ENCODE data around the gene PRG3. TPM values are rescaled to one million over a fixed set of nuclear protein-coding genes. Genes with fewer than 3 reads are reported as not detected.
"Not testable (repeated sequence)": the region's sequence is repeated elsewhere in the genome, so short reads cannot be mapped to it uniquely, and the experiment has no call there.

Gene PRG3
- total and polyA plus RNA-seq, 9 donors: not detected

DNA sequence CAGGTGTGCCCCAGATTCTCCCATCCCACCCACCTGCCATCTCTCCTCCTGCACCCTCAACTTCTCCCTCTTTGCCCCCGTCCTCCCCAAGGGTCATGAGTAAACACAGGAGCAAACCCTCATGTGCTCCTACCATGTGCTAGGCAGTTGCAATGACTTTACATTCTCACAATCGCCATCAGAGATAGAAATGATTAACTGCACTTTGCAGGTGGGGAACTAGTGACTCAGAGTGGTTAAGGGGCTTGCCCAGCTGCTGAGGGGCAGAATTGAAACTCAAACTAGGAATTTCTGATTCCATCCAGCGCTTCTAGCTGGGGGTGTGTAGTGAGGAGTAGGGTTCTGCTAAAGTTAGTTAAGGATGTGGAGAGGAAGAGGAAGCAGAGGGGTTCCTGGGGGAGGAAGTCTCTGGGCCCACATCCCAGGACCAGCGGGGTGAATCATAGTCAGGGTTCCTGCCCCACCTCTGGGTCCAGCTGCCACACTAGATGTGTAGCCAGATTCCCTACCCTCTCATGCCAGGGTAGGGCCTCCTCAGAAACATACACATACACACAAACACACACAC is 25.5 kb upstream of the PRG3 start:
- Histone ChIP-seq H3K27ac (no peak overlapping the region), H3K27me3 (no peaks in the 10 kb centered on the region), H3K36me3 (no peaks in the 10 kb centered on the region), H3K4me3 (no peak overlapping the region), H3K4me1 (ENCODE audit: insufficient read depth) (no peaks in the 10 kb centered on the region), H3K9me3 (no peaks in the 10 kb centered on the region)
- DNase-seq: no peak
- intact Hi-C loops (cut with DNase I): no loop called here
- TF ChIP-seq POLR2A (IDR thresholded peaks at IDR 0.05) (no peak), EP300 (IDR thresholded peaks at IDR 0.05) (no peak)
- TF ChIP-seq, protein P1, sequence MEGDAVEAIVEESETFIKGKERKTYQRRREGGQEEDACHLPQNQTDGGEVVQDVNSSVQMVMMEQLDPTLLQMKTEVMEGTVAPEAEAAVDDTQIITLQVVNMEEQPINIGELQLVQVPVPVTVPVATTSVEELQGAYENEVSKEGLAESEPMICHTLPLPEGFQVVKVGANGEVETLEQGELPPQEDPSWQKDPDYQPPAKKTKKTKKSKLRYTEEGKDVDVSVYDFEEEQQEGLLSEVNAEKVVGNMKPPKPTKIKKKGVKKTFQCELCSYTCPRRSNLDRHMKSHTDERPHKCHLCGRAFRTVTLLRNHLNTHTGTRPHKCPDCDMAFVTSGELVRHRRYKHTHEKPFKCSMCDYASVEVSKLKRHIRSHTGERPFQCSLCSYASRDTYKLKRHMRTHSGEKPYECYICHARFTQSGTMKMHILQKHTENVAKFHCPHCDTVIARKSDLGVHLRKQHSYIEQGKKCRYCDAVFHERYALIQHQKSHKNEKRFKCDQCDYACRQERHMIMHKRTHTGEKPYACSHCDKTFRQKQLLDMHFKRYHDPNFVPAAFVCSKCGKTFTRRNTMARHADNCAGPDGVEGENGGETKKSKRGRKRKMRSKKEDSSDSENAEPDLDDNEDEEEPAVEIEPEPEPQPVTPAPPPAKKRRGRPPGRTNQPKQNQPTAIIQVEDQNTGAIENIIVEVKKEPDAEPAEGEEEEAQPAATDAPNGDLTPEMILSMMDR (IDR thresholded peaks at IDR 0.05): no peak
- WGBS, 3 donors: 68 to 75% (median 70%) methylated on average over 4 of the region's 4 CpGs

DNA sequence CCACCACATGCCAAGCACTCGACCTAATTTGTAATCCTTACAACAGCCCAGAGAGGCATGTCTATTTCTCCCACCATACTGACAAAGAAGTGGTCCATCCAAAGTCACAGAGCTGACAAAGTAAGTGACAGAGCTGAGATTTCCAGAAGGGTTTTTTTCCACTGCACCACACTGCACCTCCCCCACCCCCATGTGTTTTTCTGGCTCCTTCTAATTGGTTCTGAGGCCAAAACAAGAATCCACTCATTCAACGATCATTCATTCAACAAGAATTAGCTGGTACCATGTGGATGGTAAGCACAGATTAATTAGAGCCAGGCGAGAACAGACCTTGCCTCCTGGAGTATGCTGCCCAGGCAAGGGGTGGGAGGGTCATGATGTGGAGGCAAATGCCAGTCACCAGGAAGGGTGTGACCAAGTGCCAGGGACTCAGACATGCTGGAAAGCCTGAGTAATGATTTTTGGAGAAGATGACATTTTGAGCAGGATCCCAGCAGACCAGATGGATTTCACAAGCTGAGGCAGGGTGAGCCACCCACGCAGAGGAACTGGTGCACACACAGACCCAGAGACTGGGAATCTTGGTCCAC is 24.4 kb upstream of the PRG3 start:
- H3K27me3 ChIP-seq: no peaks in the 10 kb centered on the region
- TF ChIP-seq POLR2A (IDR thresholded peaks at IDR 0.05) (no peak), EP300 (IDR thresholded peaks at IDR 0.05) (no peak)
- TF ChIP-seq, protein P1 (IDR thresholded peaks at IDR 0.05): no peak
- H3K9me3 ChIP-seq: no peaks in the 10 kb centered on the region
- no peak for DNase-seq
- 80 to 86% (median 83%) methylated on average over 4 of the region's 4 CpGs for WGBS, 3 donors
- H3K36me3 ChIP-seq: no peaks in the 10 kb centered on the region
- H3K4me1 ChIP-seq (ENCODE audit: insufficient read depth): no peaks in the 10 kb centered on the region
- intact Hi-C loops (cut with DNase I): no loop called here
- H3K27ac ChIP-seq: no peak overlapping the region
- no peak overlapping the region for H3K4me3 ChIP-seq

DNA sequence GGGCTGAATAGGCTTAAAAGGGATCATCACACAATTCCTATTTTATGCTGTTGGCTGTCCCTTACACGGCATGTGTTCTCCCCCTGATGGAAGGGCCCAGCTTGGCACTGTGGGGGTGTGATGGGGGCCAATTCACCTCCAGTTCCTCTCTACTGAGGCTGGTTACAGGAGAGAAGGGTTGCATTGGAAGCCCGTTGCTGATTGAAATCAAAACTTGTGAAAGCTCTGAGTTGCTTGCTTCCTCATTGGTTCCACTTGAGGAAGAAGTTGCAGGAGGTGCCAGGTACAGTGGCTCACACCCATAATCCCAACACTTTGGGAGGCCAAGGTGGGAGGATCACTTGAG is 22.8 kb upstream of the PRG3 start:
- Histone ChIP-seq H3K27me3 (no peaks in the 10 kb centered on the region), H3K4me3 (no peak overlapping the region), H3K4me1 (ENCODE audit: insufficient read depth) (no peaks in the 10 kb centered on the region), H3K9me3 (no peaks in the 10 kb centered on the region), H3K27ac (no peak overlapping the region), H3K36me3 (no peaks in the 10 kb centered on the region)
- TF ChIP-seq POLR2A (IDR thresholded peaks at IDR 0.05) (no peak), EP300 (IDR thresholded peaks at IDR 0.05) (no peak)
- TF ChIP-seq, protein P1 (IDR thresholded peaks at IDR 0.05): no peak
- intact Hi-C loops (cut with DNase I): no loop called here
- WGBS, 3 donors: 87 to 94% (median 91%) methylated on average over 2 of the region's 2 CpGs
- no peak for DNase-seq

DNA sequence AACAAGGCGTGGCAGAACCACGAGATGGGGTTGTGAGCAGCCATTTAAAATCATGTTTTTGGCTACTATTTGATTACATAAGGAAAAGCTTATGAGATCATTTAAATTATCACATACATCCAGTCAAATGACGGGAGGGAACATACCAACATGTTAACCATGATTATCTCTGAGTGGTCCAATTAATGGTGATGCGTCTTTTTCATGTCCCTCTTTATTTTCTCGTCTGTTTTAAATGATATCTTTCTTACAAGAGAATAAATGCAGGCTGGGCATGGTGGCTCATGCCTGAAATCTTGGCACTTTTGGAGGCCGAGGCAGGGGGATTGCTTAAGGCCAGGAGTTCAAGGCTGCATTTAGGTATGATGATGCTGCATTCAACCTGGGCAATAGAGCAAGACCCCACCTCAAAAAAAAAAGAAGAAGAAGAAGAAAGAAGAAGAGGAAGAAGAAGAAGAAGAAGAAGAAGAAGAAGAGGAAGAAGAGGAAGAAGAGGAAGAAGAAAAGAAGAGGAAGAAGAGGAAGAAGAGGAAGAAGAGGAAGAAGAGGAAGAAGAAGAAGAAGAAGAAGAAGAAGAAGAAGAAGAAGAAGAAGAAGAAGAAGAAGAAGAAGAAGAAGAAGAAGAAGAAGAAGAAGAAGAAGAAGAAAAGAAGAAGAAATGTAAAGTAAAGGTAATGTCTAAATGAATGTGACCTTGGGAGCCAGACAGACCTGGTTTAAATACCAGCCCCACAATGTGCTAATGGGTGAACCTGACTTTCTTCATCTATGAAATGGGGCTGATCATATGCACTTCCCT is 22.3 kb upstream of the PRG3 start:
- intact Hi-C loops (cut with DNase I); DNase-seq; H3K4me1 ChIP-seq (ENCODE audit: insufficient read depth); H3K4me3 ChIP-seq; H3K27ac ChIP-seq; H3K9me3 ChIP-seq; H3K27me3 ChIP-seq; H3K36me3 ChIP-seq: not testable (repeated sequence)
- 70 to 76% (median 74%) methylated on average over 6 of the region's 6 CpGs for WGBS, 3 donors
